GM21447 (cell line): ENCODE data around the gene JAKMIP1.

Experiments used
- ATAC-seq: cut with Tn5 transposase; IDR thresholded peaks from one replicate; pipeline ENCODE4 v1.9.1; 2021; ENCODE audit not compliant: unreplicated experiment

Gene JAKMIP1

DNA sequence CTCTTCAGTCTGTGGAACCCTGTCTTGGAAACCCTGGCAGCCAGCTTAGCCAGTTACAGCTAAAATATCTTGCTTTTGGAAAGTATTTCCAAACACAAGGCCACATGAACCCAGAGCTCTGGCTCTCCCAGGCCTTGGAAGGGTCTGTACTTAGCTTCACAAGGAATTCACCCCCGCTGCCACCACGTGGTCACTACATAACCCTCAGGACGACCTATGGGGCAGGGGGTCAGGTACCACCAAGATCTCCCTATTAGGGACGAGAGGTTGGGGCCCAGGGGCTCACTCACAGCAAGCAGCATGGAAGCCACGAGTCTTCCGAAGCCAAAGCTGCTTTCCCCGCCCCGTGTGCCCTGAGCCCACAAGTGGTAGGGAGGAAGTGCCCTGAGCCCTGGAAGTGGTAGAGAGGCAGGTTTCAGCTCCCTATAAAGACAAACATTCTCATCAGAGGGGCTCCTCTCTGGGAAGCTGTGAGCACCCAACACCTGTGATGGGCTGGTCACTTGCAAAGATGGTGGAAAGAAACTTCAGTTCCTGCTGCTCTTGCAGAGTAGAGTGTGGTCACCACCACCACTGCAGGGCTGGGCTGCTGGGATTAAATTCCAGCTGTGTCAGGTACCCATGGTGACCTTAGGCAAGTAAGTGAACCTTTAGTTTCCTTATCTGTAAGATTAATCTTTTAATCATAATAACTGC, 4.7 kb upstream of the JAKMIP1 start:
- ATAC-seq = no peak

GRCh38 chr4:6204098-6204497, 3.7 kb upstream of the JAKMIP1 start:
- ATAC-seq = no peak

- ATAC-seq = no peak
These were observed 1.3 kb upstream of the JAKMIP1 start for GRCh38 chr4:6201580-6202091.

DNA sequence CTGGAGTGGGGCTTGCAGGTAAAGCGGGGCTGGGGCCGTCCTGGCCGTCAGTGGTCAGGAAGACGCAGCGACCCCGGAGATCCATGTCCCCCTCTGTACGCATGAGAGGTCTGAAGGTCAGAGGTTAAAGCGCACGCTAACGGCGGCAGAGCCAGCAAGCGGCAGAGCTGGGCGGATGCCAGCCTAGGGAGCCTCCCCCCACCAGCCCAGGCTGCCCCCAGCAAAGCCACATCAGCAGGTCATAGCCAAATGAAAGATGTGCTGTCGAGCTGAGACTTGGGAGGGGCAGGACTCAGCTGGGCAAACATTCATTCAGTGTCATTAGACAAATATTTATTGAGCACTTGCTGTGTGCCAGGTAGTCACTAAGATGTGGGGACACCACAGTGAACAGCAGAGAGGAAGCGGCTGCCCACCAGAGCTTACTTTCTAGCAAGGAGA, 593 bp upstream of the JAKMIP1 start:
- ATAC-seq = peak; percentile 11

DNA sequence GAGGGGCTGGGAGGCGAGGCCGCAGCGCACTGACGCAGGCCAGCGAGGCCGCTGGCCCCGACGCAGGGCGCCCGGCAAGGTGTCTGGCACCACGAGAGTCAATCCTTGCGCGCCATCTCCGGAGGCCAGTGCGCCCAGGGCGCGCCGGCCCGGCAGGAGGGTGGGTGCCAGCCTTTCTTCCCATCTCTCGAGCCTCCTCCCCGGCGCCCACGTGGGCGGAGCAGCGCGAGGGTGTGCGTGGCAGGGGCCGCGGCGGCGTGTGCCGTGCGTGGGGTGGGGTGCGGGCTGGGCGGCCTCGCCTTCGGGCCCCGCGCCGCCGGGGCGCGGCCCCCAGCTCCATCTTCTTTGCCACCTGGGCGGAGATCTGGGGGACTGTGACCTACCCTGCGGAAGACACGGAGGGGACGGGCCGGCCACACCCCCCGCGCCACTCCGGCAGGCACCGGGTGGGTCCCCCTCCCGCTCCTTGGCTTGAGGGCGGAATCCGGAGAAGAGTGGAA, 877 bp downstream of the JAKMIP1 start:
- no peak for ATAC-seq

- ATAC-seq = peak; percentile 31
These were observed 1.5 kb downstream of the JAKMIP1 start for GRCh38 chr4:6198768-6199421.

- no peak for ATAC-seq
These were observed 2.1 kb downstream of the JAKMIP1 start for GRCh38 chr4:6198278-6198677.

- ATAC-seq = no peak
These were observed 2.7 kb downstream of the JAKMIP1 start for GRCh38 chr4:6197433-6198174.

- no peak for ATAC-seq
These were observed 3.5 kb downstream of the JAKMIP1 start for GRCh38 chr4:6196871-6197270.

DNA sequence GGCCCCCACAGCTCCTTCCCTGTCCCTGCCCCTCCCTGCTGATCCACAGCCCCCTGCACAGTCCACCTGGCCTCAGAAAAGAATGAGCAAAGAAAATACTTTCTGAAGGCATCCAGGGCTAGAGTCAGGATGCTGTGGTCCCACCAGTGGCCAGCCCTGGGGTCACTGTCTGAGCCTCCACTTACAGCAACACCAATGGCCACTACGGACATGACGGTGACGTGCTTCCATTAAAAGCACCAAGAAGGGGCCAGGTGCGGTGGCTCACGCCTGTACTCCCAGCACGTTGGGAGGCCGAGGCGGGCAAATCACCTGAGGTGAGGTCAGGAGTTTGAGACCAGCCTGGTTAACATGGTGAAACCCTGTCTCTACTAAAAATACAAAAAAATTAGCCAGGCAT, 4.0 kb downstream of the JAKMIP1 start:
- no peak for ATAC-seq

DNA sequence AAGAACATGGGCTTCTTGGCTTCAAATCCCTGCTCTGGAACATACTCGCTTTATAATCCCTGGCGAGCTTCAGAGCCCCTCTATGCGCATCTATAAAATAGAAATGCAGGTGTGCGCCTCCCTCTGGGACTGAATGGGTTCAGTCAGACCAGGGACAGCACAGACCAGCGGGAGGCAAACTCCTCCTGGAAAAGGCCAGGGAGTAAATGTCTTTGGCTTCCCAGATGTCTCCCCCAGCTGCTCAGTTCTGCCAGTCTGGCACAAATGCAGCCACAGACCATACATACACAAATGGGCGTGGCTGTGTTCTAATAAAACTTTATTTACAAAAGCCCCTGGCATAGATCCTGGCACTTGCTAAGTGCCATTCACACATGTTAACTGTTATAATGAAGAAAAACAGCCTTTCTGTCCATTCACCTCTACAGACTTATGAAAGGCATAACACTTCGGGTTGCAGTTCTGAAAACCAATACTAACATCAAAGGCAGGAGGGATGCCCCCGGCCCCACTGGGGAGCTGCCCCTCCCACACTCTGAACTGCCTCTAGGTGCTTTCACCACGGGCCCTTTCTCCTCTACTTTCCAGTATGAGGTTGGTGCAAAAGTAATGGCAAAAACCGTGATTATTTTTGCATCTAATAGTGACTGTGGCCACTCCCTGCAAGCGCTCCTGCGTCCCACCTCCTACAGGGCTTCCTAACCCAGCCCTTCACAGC, 4.6 kb downstream of the JAKMIP1 start:
- ATAC-seq = no peak

DNA sequence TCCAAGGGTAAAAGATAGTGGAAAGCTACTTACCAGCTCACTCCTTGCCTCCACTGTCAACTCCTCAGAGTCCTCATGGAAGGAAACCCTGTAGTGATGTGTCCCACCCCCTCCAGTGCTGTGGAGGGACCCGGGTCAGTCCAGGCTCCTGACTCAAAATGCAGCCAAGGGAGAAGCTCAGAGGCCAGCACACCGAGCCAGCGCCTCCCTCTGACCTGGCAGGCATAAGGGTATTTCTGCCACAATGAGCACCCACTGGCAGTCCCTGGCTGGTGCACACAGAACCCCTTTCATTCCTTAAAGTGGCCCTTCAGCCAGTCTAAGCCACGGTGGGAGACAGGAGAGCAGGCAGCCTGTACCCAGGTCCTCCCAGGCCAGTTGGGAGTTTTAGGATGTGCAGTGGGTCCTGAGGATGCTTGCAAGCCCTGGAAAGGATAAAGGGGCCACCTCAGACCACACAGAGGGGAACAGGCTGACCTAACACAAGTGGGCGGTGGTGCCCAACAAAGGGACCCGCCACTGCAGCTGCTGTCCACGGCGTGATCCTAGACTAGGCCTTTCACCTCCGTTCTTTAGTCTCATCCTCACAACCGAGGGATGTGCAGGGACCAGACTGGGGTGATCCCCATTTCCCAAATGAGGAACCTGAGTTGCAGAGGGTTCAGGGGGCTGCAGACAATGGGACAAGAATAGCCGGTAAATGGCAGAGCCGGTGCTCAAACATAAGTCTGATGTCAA, 5.7 kb downstream of the JAKMIP1 start:
- ATAC-seq = no peak

GRCh38 chr4:6193399-6193798, 7.0 kb downstream of the JAKMIP1 start:
- no peak for ATAC-seq

- ATAC-seq = no peak
These were observed 8.1 kb downstream of the JAKMIP1 start for GRCh38 chr4:6192245-6192644.

DNA sequence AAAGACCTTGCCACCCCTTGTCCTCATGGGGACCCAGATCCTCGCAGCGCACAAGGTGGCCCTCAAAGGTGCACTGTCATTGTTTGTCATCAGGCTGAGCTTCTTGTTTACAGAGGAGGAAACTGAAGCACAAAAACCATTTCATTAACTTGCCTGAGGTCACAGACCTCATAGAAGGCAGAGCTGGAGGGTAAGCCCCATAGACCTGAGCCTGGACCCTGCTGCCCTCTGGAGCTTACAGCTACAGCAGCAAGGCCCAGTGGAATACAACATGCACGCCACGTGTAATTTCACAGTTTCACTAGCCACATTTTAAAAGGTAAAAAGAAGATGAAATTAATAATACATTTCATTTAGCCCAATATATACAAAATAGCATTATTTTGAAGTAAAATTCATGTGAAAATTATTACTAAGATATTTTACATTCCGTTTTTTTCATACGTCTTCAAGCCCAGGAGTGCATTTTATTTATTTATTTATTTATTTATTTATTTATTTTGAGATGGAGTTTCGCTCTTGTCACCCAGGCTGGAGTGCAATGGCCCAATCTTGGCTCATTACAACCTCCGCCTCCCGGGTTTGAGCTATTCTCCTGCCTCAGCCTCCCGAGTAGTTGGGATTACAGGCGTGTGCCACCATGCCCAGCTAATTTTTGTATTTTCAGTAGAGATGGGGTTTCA, 8.8 kb downstream of the JAKMIP1 start:
- ATAC-seq = no peak

- ATAC-seq = no peak
These were observed 9.9 kb downstream of the JAKMIP1 start for GRCh38 chr4:6190486-6190885.

GRCh38 chr4:6189511-6189910, 10.8 kb downstream of the JAKMIP1 start:
- no peak for ATAC-seq

GRCh38 chr4:6188687-6189305, 11.6 kb downstream of the JAKMIP1 start:
- no peak for ATAC-seq

GRCh38 chr4:6184169-6184568, 16.2 kb downstream of the JAKMIP1 start:
- no peak for ATAC-seq
